Ramos (cell line): ENCODE data around the gene ARRDC5.
"Not testable (repeated sequence)": the region's sequence is repeated elsewhere in the genome, so short reads cannot be mapped to it uniquely, and the experiment has no call there.

Experiments used
- in situ Hi-C: fragments of 300-500 bp; cut with MboI; formaldehyde crosslinking; loops from one replicate; pipeline ENCODE4 v1.14.3; 2022; ENCODE audit warnings: low sequenced_read_pairs; ENCODE audit not compliant: unreplicated experiment

Gene ARRDC5

GRCh38 chr19:4873930-4874329, 28.8 kb downstream of the ARRDC5 start:
- in situ Hi-C loops, result loop anchor here (5.0 kb wide), 2 partner anchors 38 to 158 kb away; no protein-coding TSS in a partner anchor

GRCh38 chr19:4871711-4872110, 31.0 kb downstream of the ARRDC5 start:
- in situ Hi-C loops, result loop anchor here (5.0 kb wide), 2 partner anchors 41 to 161 kb away; no protein-coding TSS in a partner anchor

- in situ Hi-C loops, result loop anchor here (5.0 kb wide), 2 partner anchors 42 to 162 kb away; no protein-coding TSS in a partner anchor
Measured at GRCh38 chr19:4870025-4870700, 32.5 kb downstream of the ARRDC5 start.

- in situ Hi-C loops, result no loop called here
Measured at GRCh38 chr19:4868286-4868834, 34.3 kb downstream of the ARRDC5 start.

- in situ Hi-C loops, result no loop called here
Measured at GRCh38 chr19:4867534-4868285, 35.0 kb downstream of the ARRDC5 start, which contains the start of gene PLIN3. Gene PLIN3 (minus strand): TSS chr19:4867667. CDS start chr19:4861394, 6,273 bp downstream.

- in situ Hi-C loops, result no loop called here
Measured at GRCh38 chr19:4866595-4867424, 35.9 kb downstream of the ARRDC5 start.

GRCh38 chr19:4861147-4861546, 41.5 kb downstream of the ARRDC5 start:
- in situ Hi-C loops, result no loop called here

GRCh38 chr19:4859697-4860096, 43.0 kb downstream of the ARRDC5 start:
- in situ Hi-C loops, result loop anchor here (5.0 kb wide), 1 partner anchor 47 kb away; no protein-coding TSS in a partner anchor

- in situ Hi-C loops, result loop anchor here (5.0 kb wide), 1 partner anchor 44 kb away; no protein-coding TSS in a partner anchor
Measured at GRCh38 chr19:4856468-4856867, 46.2 kb downstream of the ARRDC5 start.

GRCh38 chr19:4853506-4853905, 49.2 kb downstream of the ARRDC5 start:
- in situ Hi-C loops, result not testable (repeated sequence)

- in situ Hi-C loops, result no loop called here
Measured at GRCh38 chr19:4852484-4852883, 50.2 kb downstream of the ARRDC5 start.

GRCh38 chr19:4851551-4852290, 51.0 kb downstream of the ARRDC5 start:
- in situ Hi-C loops, result no loop called here

GRCh38 chr19:4849019-4849418, 53.7 kb downstream of the ARRDC5 start:
- in situ Hi-C loops, result no loop called here

- in situ Hi-C loops, result no loop called here
Measured at GRCh38 chr19:4847190-4847973, 55.3 kb downstream of the ARRDC5 start.

- in situ Hi-C loops, result not testable (repeated sequence)
Measured at GRCh38 chr19:4845975-4846374, 56.7 kb downstream of the ARRDC5 start.

GRCh38 chr19:4844348-4845179, 58.1 kb downstream of the ARRDC5 start:
- in situ Hi-C loops, result no loop called here

GRCh38 chr19:4843647-4843965, 59.1 kb downstream of the ARRDC5 start:
- in situ Hi-C loops, result no loop called here
